OCI-M1 (cell line): ENCODE data around the gene BTBD16.

ENCODE experiments used
- DNase-seq: peaks from one replicate; lab custom pipeline; 2025; lab: John Stamatoyannopoulos, UW

BTBD16 gene

DNA sequence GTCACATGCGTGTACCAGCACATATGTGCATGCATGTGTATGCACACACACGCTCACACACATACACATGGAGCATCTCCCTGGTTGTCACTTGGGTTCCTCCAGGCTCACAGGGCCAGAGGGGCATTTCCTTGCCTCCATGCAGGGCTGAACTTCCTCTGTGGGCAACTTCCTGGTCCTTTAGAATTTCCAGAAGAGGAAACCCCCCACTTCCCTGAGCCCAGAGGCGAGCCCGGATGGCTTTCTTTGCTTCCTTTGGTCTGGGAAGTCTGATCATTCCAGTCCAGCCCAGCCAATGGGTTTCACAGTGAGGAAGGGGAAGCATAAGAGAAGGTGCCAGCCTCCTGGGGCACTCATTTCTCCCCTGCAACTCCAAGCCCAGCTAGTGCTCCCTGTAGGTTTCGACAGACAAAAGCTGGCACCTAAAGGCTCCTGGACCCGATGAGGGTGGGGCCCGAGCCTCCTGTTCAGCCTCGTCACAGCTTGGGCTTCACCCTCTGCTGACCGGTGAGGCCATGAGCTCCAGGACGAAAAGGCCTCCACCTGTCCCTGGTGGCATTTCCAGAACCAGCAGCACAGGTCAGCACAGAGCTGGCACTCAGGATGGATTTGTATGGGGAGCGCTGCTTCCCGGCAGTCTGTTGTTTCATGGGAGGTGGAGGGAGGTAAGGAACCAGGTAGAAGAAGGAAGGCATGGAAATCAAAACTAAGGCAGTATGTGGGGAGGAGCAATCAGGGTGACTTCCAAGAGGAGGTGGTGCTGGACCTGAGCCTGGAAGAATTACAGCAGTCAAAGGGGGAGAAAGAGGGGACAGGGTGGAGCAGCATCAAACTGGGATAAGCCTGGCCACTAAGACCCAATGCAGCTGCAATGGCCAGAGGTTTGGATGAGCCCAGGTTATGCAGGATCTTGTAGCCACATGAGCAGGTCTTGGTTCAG is 23.7 kb downstream of the BTBD16 start:
- DNase-seq: no peak

GRCh38 chr10:122295451-122295809 is 24.3 kb downstream of the BTBD16 start:
- no peak for DNase-seq

- no peak for DNase-seq
Observed at GRCh38 chr10:122296363-122297120, 25.4 kb downstream of the BTBD16 start.

DNA sequence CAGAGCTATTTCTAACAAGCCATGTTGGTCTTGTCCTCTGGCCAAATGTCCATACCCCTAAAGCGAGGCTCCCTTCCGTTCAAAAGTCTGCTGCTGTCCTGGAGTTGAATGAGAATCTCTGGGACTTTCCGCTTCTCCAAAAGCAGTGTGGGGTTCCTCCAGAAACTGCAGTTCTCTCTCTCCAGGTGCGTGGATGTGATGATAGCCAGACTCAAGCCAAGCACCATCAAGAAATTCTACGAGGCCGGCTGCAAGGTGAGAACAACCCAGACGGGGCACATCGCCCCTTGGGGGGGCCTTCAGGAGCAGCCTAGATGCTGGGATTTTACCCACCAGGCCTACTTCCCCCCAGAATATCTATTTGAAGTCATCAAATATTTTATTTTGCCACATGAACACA is 26.5 kb downstream of the BTBD16 start:
- no peak for DNase-seq

- no peak for DNase-seq
Observed at GRCh38 chr10:122298206-122298597, 27.1 kb downstream of the BTBD16 start.

DNA sequence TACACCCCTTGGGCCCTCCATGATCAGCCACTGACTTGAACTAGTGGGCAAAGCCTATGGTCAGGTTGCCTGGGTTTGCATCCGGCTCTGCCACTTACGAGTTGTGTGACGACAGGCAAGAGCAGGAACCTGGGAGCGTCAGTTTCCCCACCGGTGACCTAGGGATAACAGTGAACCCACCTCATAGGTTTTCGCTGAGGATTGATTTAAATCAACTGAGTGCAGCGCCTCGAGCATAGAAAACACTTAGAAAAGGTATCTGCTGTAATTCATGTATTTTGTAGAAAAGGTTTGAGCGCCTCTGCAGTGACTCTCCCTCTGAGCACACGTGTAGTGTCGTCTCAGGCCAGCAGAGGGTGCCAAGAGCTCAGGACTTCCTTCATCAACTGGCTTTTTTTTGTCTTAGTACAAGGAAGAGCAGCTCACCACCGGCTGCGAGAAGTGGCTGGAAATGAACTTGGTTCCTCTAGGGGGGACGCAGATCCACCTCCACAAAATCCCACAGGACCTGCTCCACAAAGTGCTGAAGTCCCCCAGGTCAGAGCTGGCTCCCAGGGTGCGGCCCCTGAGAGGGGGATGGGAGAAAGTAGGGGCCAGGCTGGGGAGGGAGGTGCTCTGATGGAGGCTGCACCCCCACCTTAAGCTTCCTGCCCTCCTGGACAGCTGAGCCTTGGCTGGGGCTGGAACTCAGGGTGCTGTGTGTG is 27.7 kb downstream of the BTBD16 start:
- peak; percentile 81 for DNase-seq

DNA sequence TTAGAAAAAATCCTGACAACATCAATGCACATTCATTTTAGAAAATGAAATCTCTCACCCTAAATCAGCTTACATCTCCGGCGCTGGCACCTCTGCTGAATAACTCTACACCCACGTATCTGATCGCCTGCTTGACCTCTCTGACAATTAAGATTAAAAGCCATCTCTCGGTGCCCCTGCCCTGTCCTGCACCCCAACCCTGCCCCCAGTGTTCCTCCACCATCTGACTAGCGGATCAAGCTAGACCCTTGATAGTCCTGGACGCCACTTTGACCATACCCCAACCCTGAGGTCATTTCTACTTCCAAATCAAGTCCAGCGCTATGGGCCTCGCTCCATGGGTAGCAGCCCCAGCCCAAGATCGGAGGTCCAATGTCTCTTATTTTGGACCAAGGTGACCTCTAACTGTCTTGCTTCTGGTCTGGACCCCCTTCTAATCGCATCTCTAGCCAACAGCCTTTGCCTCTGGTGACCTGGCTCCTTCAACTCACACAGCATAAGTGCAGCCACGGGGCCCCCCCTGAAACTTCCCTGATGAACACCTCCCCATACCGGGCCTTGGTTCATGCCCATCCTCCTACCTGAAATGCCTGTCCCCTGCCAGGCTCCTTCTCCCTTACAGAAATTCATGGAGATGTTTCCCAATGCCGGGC is 28.5 kb downstream of the BTBD16 start:
- no peak for DNase-seq

- DNase-seq: peak; percentile 50
Observed at GRCh38 chr10:122301055-122301810, 30.1 kb downstream of the BTBD16 start.

GRCh38 chr10:122301811-122302115 is 30.7 kb downstream of the BTBD16 start:
- no peak for DNase-seq

DNA sequence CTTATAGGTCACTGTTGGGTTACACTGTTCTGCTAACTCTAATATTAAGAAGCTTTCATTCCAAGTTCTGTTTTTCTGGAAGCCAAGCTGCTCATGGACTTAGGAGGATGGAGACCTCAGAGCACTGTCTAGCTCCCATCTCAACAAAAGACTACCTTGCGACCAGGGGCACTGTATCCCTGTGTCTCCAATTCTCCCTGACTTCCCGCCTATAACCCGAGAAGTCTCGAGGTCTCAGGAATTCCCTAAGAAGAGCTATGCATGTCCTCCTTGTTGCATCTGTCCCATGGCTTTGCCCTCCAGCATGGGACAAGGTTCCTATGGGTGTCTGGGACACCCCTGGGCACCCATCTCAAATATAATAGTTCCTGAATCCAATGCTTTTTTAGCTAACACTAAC is 31.2 kb downstream of the BTBD16 start:
- no peak for DNase-seq

- DNase-seq: no peak
Observed at GRCh38 chr10:122303271-122304053, 32.4 kb downstream of the BTBD16 start.

- no peak for DNase-seq
Observed at GRCh38 chr10:122304054-122304579, 33.0 kb downstream of the BTBD16 start.

- DNase-seq: no peak
Observed at GRCh38 chr10:122306282-122306681, 35.2 kb downstream of the BTBD16 start.

- no peak for DNase-seq
Observed at GRCh38 chr10:122306744-122307143, 35.6 kb downstream of the BTBD16 start.

GRCh38 chr10:122307669-122308416 is 36.7 kb downstream of the BTBD16 start:
- peak; percentile 32 for DNase-seq

DNA sequence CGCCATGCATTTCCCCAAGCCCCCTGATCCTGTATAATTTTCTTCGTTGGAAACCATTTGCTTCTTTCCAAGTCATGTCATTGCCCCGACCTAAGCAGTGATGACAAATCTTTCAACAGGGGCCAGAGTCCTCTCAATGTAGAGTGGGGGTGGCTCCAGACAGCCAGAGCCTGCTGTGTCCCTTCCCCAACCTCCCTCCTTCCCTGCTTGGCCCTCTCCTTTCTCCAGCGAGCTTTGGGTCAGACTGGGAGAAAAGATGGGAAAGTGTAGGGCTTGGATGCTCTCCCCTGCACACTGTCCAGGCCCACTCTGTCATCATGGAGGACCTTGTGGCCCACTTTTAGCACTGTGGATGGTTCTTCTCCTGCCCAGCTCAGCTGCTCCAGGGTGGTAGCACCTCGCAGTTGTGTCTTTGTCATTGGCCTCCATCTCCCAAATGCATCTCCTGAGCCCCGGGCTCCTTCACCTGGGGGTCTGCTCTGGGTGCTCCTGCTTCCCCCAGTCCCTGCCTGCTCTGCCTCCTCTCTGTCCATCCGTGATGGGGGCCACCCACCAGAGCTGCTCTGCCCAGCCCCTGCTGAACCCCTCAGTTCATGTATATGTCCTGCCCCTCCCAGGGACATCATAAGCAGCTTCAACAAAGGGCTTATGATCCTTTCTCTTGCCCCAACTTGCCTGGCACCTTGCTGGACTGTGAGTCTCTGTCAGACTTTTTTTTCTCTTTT is 37.5 kb downstream of the BTBD16 start:
- DNase-seq: no peak

DNA sequence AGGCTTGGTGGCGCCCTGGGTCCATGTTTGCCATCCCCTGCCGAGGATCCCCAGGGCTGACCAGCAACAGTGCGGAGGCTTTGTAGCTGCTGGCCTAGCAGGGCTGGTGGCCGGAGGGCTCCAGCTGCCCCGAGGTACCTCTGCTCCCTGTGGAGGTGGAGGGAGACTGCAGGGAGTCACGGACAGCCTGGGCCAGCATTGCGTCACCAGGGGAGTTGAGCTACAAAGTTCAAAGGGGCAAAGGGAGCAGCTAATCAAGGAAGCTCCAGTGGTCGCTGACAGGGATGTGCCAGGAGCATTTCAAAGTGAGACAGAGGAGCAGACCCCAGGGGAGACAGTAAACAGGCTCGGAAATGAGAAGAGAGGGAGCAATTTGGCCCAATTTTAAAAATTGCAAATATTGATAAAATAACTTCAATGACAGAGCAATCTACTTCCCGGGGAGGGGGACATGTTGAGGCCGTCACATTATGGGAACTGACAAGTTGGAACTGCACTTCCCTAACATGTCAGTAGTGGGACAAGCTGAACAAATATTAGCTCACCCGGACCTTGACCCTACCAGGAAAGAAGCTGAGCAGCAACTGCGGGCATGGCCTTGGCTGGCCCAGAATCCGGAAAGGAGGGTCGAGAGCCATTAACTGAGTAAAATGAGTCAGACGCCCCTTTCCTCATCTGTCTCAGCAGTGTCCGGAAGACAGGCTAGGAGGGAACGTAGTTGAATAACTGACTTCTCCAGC is 39.4 kb downstream of the BTBD16 start:
- DNase-seq: no peak

DNA sequence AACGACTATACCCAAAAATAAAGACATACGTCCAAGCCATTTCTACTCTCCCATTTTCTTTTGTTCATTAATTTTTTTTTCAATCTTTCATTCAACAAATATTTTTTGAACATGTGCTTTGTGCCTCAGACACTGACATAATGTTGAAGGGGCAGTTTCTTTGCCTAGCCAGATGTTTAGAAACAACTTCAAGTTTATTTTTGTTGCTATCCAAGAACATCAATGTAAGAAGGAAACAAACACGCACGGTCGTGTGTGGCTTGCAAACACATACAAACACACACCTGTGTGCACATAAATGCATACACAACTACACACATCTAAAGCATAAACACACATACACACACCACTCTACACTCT is 39.9 kb downstream of the BTBD16 start:
- DNase-seq: no peak
